Muscle of leg (tissue), 16 donors: Measurements from ENCODE around the gene SELENOH. TPM values are rescaled to one million over a fixed set of nuclear protein-coding genes. Genes with fewer than 3 reads are reported as not detected.
"Not testable (repeated sequence)": the region's sequence is repeated elsewhere in the genome, so short reads cannot be mapped to it uniquely, and the experiment has no call there.

Source experiments
- DNase-seq: peaks from one replicate; pipeline ENCODE4 v3.0.0; 2013
- H3K27ac ChIP-seq: one replicate; pipeline ENCODE4 v1.5.1; 2013; ENCODE audit warnings: mild to moderate bottlenecking, low read length, control low read depth
- H3K27me3 ChIP-seq: one replicate; pipeline ENCODE4 v1.6.1; 2013; ENCODE audit warnings: low read length; ENCODE audit not compliant: control insufficient read depth, insufficient read depth
- H3K36me3 ChIP-seq: one replicate; pipeline ENCODE4 v1.6.1; 2013; ENCODE audit warnings: low read length; ENCODE audit not compliant: control insufficient read depth, insufficient read depth
- H3K4me1 ChIP-seq: one replicate; pipeline ENCODE4 v1.6.1; 2013; ENCODE audit warnings: low read length; ENCODE audit not compliant: control insufficient read depth, insufficient read depth
- H3K4me3 ChIP-seq: one replicate; pipeline ENCODE4 v1.5.1; 2013; ENCODE audit warnings: low read length, control low read depth
- H3K9me3 ChIP-seq: replicated peaks from 2 replicates; pipeline ENCODE4 v1.6.1; 2013; ENCODE audit warnings: low read depth, low read length; ENCODE audit not compliant: control insufficient read depth
- WGBS: methylation state at CpG from one replicate; pipeline ENCODE4 v1.1.5; 2013; ENCODE audit warnings: missing lambda C conversion rate; ENCODE audit not compliant: insufficient coverage; 5-methylcytosine and 5-hydroxymethylcytosine counted together
- long read RNA-seq, 11 donors: transcript quantifications; one replicate each; lab custom pipeline, GENCODE V29; 2026
- polyA plus RNA-seq, 8 donors: library from polyadenylated mRNA; unstranded; fragments of 120-200 nt; gene quantifications; one replicate each; pipeline versions ENCODE4 v1.2.1 to v1.2.3, GENCODE V29; 2013; ENCODE audit warnings: inconsistent platforms in 1 of 8, low replicate concordance in 1 of 8; ENCODE audit not compliant: insufficient read length in 8 of 8, insufficient read depth in 1 of 8
- total RNA-seq: library from RNA; stranded (reverse); fragments of 120-200 nt; gene quantifications from one replicate; pipeline ENCODE4 v1.2.4, GENCODE V29; 2013

The SELENOH gene
- total RNA-seq (113 TPM), polyA plus RNA-seq (10 to 100 TPM; 68.8 to 91.1 (median 78.1) TPM)
- long read RNA-seq, donor 1, transcript SELENOH-204 (4 exons, 818 nt): major isoform, 57 of 58 reads
- long read RNA-seq, donor 1, partial matches to known transcripts: 0 of 58 reads
- long read RNA-seq, donor 1, other reads (novel, unspliced or antisense): 0 of 58 reads
- long read RNA-seq, donor 2, transcript SELENOH-204 (4 exons, 818 nt): major isoform, 7 of 10 reads
- long read RNA-seq, donor 2, partial matches to known transcripts: 0 of 10 reads
- long read RNA-seq, donor 2, other reads (novel, unspliced or antisense): 0 of 10 reads
- long read RNA-seq, donor 3, transcript SELENOH-204 (4 exons, 818 nt): major isoform, 73 of 87 reads
- long read RNA-seq, donor 3, transcript SELENOH-201 (3 exons, 833 nt): minor isoform, 5 of 87 reads
- long read RNA-seq, donor 3, partial matches to known transcripts: 0 of 87 reads
- long read RNA-seq, donor 3, other reads (novel, unspliced or antisense): 0 of 87 reads
- long read RNA-seq, donor 4, transcript SELENOH-204 (4 exons, 818 nt): major isoform, 66 of 75 reads
- long read RNA-seq, donor 4, partial matches to known transcripts: 0 of 75 reads
- long read RNA-seq, donor 4, other reads (novel, unspliced or antisense): 0 of 75 reads
- long read RNA-seq, donor 5, transcript SELENOH-204 (4 exons, 818 nt): major isoform, 211 of 234 reads
- long read RNA-seq, donor 5, transcript SELENOH-202 (4 exons, 469 nt): minor isoform, 5 of 234 reads
- long read RNA-seq, donor 5, partial matches to known transcripts: 11 of 234 reads
- long read RNA-seq, donor 5, other reads (novel, unspliced or antisense): 0 of 234 reads
- long read RNA-seq, donor 6, transcript SELENOH-201 (3 exons, 833 nt): minor isoform, 6 of 227 reads
- long read RNA-seq, donor 6, transcript SELENOH-203 (2 exons, 1,454 nt): minor isoform, 10 of 227 reads
- long read RNA-seq, donor 6, transcript SELENOH-204 (4 exons, 818 nt): major isoform, 202 of 227 reads
- long read RNA-seq, donor 6, partial matches to known transcripts: 6 of 227 reads
- long read RNA-seq, donor 6, other reads (novel, unspliced or antisense): 0 of 227 reads
- long read RNA-seq, donor 7, transcript SELENOH-204 (4 exons, 818 nt): major isoform, 112 of 124 reads
- long read RNA-seq, donor 7, partial matches to known transcripts: 0 of 124 reads
- long read RNA-seq, donor 7, other reads (novel, unspliced or antisense): 0 of 124 reads
- long read RNA-seq, donor 8, transcript SELENOH-204 (4 exons, 818 nt): major isoform, 91 of 115 reads
- long read RNA-seq, donor 8, partial matches to known transcripts: 7 of 115 reads
- long read RNA-seq, donor 8, other reads (novel, unspliced or antisense): 0 of 115 reads
- long read RNA-seq, donor 9, transcript SELENOH-204 (4 exons, 818 nt): major isoform, 69 of 90 reads
- long read RNA-seq, donor 9, partial matches to known transcripts: 10 of 90 reads
- long read RNA-seq, donor 9, other reads (novel, unspliced or antisense): 0 of 90 reads
- long read RNA-seq, donor 10, transcript SELENOH-204 (4 exons, 818 nt): major isoform, 135 of 162 reads
- long read RNA-seq, donor 10, transcript SELENOH-201 (3 exons, 833 nt): minor isoform, 5 of 162 reads
- long read RNA-seq, donor 10, transcript SELENOH-207 (1 exons, 523 nt): minor isoform, 5 of 162 reads
- long read RNA-seq, donor 10, partial matches to known transcripts: 10 of 162 reads
- long read RNA-seq, donor 10, other reads (novel, unspliced or antisense): 0 of 162 reads
- long read RNA-seq, donor 11, transcript SELENOH-204 (4 exons, 818 nt): major isoform, 93 of 107 reads
- long read RNA-seq, donor 11, transcript SELENOH-207 (1 exons, 523 nt): minor isoform, 6 of 107 reads
- long read RNA-seq, donor 11, partial matches to known transcripts: 0 of 107 reads
- long read RNA-seq, donor 11, other reads (novel, unspliced or antisense): 0 of 107 reads

- H3K4me3 ChIP-seq: peak within 1 kb of the TSS; percentile 87
- H3K9me3 ChIP-seq: no peaks in the 10 kb centered on the region
- peaks cover 56% of the 10 kb centered on the region for H3K36me3 ChIP-seq
- H3K27ac ChIP-seq: peak within 1 kb of the TSS; percentile 95
- no peaks in the 10 kb centered on the region for H3K27me3 ChIP-seq
- under 1% methylated on average over 65 of the region's 75 CpGs for WGBS
- DNase-seq: peak; percentile 99
- peaks cover 14% of the 10 kb centered on the region for H3K4me1 ChIP-seq
Observed at GRCh38 chr11:57741132-57742086, at the start of gene SELENOH. SELENOH (plus strand) TSS chr11:57741491; CDS start chr11:57741596, 105 bp downstream.

GRCh38 chr11:57698843-57699365, 42.4 kb upstream of the SELENOH start:
- no peak for DNase-seq
- H3K36me3 ChIP-seq: peaks cover 70% of the 10 kb centered on the region
- no peaks in the 10 kb centered on the region for H3K9me3 ChIP-seq
- 88% methylated on average over 16 of the region's 18 CpGs for WGBS
- no peak overlapping the region for H3K4me3 ChIP-seq
- H3K4me1 ChIP-seq: no peaks in the 10 kb centered on the region
- no peaks in the 10 kb centered on the region for H3K27me3 ChIP-seq
- no peak overlapping the region for H3K27ac ChIP-seq

DNA sequence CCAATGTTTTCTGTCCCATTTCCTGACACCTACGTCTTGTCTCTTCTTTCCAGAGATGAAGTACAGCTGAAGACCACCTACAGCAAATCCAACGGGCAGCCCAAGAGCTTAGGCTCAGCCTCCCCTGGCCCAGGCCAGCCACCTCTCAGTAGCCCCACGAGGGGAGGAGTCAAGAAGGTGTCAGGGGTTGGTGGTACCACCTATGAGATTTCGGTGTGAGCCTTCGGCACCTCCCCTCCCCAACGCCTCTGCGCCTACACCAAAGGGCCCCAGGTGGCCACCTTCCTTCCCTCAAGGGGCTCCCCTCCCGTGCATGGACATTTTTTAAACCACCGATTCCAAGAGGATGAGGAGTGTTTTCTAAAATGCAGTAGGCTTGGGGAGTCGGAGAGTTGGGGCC, 41.5 kb upstream of the SELENOH start:
- no peak for DNase-seq
- H3K4me1 ChIP-seq: no peaks in the 10 kb centered on the region
- H3K4me3 ChIP-seq: no peak overlapping the region
- peaks cover 71% of the 10 kb centered on the region for H3K36me3 ChIP-seq
- H3K9me3 ChIP-seq: no peaks in the 10 kb centered on the region
- no peaks in the 10 kb centered on the region for H3K27me3 ChIP-seq
- no peak overlapping the region for H3K27ac ChIP-seq
- 47% methylated on average over 2 of the region's 10 CpGs for WGBS

GRCh38 chr11:57700425-57700824, 40.9 kb upstream of the SELENOH start:
- peaks cover 68% of the 10 kb centered on the region for H3K36me3 ChIP-seq
- H3K27me3 ChIP-seq: no peaks in the 10 kb centered on the region
- no CpG with 5 or more reads among the region's 3 CpGs for WGBS
- no peak for DNase-seq
- H3K27ac ChIP-seq: no peak overlapping the region
- no peaks in the 10 kb centered on the region for H3K4me1 ChIP-seq
- no peaks in the 10 kb centered on the region for H3K9me3 ChIP-seq
- no peak overlapping the region for H3K4me3 ChIP-seq

GRCh38 chr11:57703341-57703740, 38.0 kb upstream of the SELENOH start:
- peaks cover 50% of the 10 kb centered on the region for H3K36me3 ChIP-seq
- no peak for DNase-seq
- H3K4me3 ChIP-seq: no peak overlapping the region
- H3K9me3 ChIP-seq: no peaks in the 10 kb centered on the region
- no peaks in the 10 kb centered on the region for H3K4me1 ChIP-seq
- H3K27ac ChIP-seq: no peak overlapping the region
- no peaks in the 10 kb centered on the region for H3K27me3 ChIP-seq
- no CpG with 5 or more reads among the region's 4 CpGs for WGBS

- H3K4me1 ChIP-seq: no peaks in the 10 kb centered on the region
- H3K36me3 ChIP-seq: peaks cover 36% of the 10 kb centered on the region
- H3K27ac ChIP-seq: no peak overlapping the region
- H3K27me3 ChIP-seq: no peaks in the 10 kb centered on the region
- no peak for DNase-seq
- no peak overlapping the region for H3K4me3 ChIP-seq
- no peaks in the 10 kb centered on the region for H3K9me3 ChIP-seq
- no CpG with 5 or more reads among the region's 6 CpGs for WGBS
Observed at GRCh38 chr11:57704932-57705331, 36.4 kb upstream of the SELENOH start.

- H3K4me1 ChIP-seq, H3K27me3 ChIP-seq, DNase-seq, H3K4me3 ChIP-seq, H3K27ac ChIP-seq, H3K9me3 ChIP-seq: not testable (repeated sequence)
- no CpG with 5 or more reads among the region's 8 CpGs for WGBS
- H3K36me3 ChIP-seq: peaks cover 34% of the 10 kb centered on the region
Observed at GRCh38 chr11:57705432-57705831, 35.9 kb upstream of the SELENOH start.

- Histone ChIP-seq H3K27me3 (no peaks in the 10 kb centered on the region), H3K27ac (no peak overlapping the region), H3K4me1 (peaks cover 16% of the 10 kb centered on the region), H3K9me3 (no peaks in the 10 kb centered on the region), H3K36me3 (peaks cover 6% of the 10 kb centered on the region), H3K4me3 (no peak overlapping the region)
- no peak for DNase-seq
- 91% methylated on average over 4 of the region's 5 CpGs for WGBS
Observed at GRCh38 chr11:57709802-57710367, 31.4 kb upstream of the SELENOH start.
